Measurements from ENCODE around the gene PCF11. TPM values are rescaled to one million over a fixed set of nuclear protein-coding genes. Genes with fewer than 3 reads are reported as not detected.
A peak's percentile ranks its signal among the peaks of the same experiment; 100 is the strongest.

PCF11 gene
- total and polyA plus RNA-seq, 2 of the 13 experiments (the other 11 are each of a cell fraction or from before 2014, with no cell fraction given) = 40.3 to 47.7 TPM

GRCh38 chr11:83193315-83194280 lies 36.7 kb downstream of the PCF11 start, which contains the start of gene ANKRD42 (continued):
- TF ChIP-seq SP140L (CRISPR knock-in tag; IDR thresholded peaks at IDR 0.05; ENCODE audit: borderline replicate concordance) = no peak
- TF ChIP-seq RBM22 (optimal IDR thresholded peaks at IDR 0.05; ENCODE audit: low read length) = peak; percentile 71
- TF ChIP-seq ZNF543 (CRISPR knock-in tag; IDR thresholded peaks at IDR 0.05) = no peak
- no peak for TF ChIP-seq ZBED4 (CRISPR knock-in tag; IDR thresholded peaks at IDR 0.05; ENCODE audit: borderline replicate concordance)
- TF ChIP-seq JUND (CRISPR knock-in tag; IDR thresholded peaks at IDR 0.05) = no peak
- no peak for TF ChIP-seq NFATC3 (CRISPR knock-in tag; IDR thresholded peaks at IDR 0.05)
- TF ChIP-seq ZNF20 (CRISPR knock-in tag; IDR thresholded peaks at IDR 0.05) = no peak
- no peak for TF ChIP-seq MBD4 (IDR thresholded peaks at IDR 0.05; ENCODE audit: borderline replicate concordance, low read length)
- no peak for TF ChIP-seq ADNP (CRISPR knock-in tag; IDR thresholded peaks at IDR 0.05)
- TF ChIP-seq ZNF282 (IDR thresholded peaks at IDR 0.05; ENCODE audit: partially characterized antibody) = no peak
- TF ChIP-seq ZNF709 (CRISPR knock-in tag; IDR thresholded peaks at IDR 0.05) = peak; percentile 77
- TF ChIP-seq SIN3B (IDR thresholded peaks at IDR 0.05; ENCODE audit: low read length) = peak; percentile 62; the same call in 1 of the 2 replicates
- TF ChIP-seq ZNF296 (CRISPR knock-in tag; conservative IDR thresholded peaks at IDR 0.05) = no peak
- peak; percentile 44 for TF ChIP-seq IKZF4 (CRISPR knock-in tag; IDR thresholded peaks at IDR 0.05; ENCODE audit: borderline replicate concordance, low read depth, not compliant biosample characterization)
- peak; percentile 100 for TF ChIP-seq GMEB1 (CRISPR knock-in tag; IDR thresholded peaks at IDR 0.05; ENCODE audit: borderline replicate concordance)
- TF ChIP-seq RAD21 (CRISPR knock-in tag; IDR thresholded peaks at IDR 0.05) = no peak
- TF ChIP-seq TOE1 (CRISPR knock-in tag; IDR thresholded peaks at IDR 0.05) = no peak
- TF ChIP-seq STAG1 (CRISPR knock-in tag; IDR thresholded peaks at IDR 0.05) = peak; percentile 11
- no peak for TF ChIP-seq ZNF850 (CRISPR knock-in tag; conservative IDR thresholded peaks at IDR 0.05)
- TF ChIP-seq NR2F2 (IDR thresholded peaks at IDR 0.05; ENCODE audit: borderline replicate concordance, low read depth) = peak; percentile 32; the same call in 1 of the 2 replicates
- no peak for TF ChIP-seq ZNF570 (CRISPR knock-in tag; IDR thresholded peaks at IDR 0.05; ENCODE audit: borderline replicate concordance)
- no peak for TF ChIP-seq REL (CRISPR knock-in tag; conservative IDR thresholded peaks at IDR 0.05)
- no peak for TF ChIP-seq SRSF4 (IDR thresholded peaks at IDR 0.05; ENCODE audit: low read depth, low read length, poor library complexity, severe bottlenecking)
- no peak for TF ChIP-seq ARHGAP35 (CRISPR knock-in tag; IDR thresholded peaks at IDR 0.05; ENCODE audit: borderline replicate concordance)
